K562 (cell line): ENCODE data around the gene ITPA. TPM values are rescaled to one million over a fixed set of nuclear protein-coding genes. Genes with fewer than 3 reads are reported as not detected.

Experiments
- AFF4 ChIP-seq: sonication (generic); formaldehyde crosslinking; IDR thresholded peaks from 2 replicates; pipeline ENCODE4 v1.8.0; 2023; ENCODE audit warnings: mild to moderate bottlenecking, missing genetic modification reagents
- ARID3A ChIP-seq: IDR thresholded peaks from 2 replicates; pipeline ENCODE4 v1.6.1; 2012; ENCODE audit warnings: low read depth, low read length, improper control_type of control experiment, borderline replicate concordance
- CEBPZ ChIP-seq: fragments of 150-350 bp; IDR thresholded peaks from 2 replicates; pipeline ENCODE4 v1.6.1; 2014; ENCODE audit warnings: low read depth, mild to moderate bottlenecking, low read length, borderline replicate concordance
- CGGBP1 ChIP-seq: fragments of 250-450 bp; sonication (Bioruptor Pico); IDR thresholded peaks from 2 replicates; pipeline ENCODE4 v1.9.0; 2021; ENCODE audit warnings: mild to moderate bottlenecking
- IFI16 ChIP-seq: fragments of 250-450 bp; sonication (Bioruptor Pico); IDR thresholded peaks from 2 replicates; pipeline ENCODE4 v2.1.2; 2022; ENCODE audit warnings: mild to moderate bottlenecking, inconsistent platforms
- MXI1 ChIP-seq: IDR thresholded peaks from 2 replicates; pipeline ENCODE4 v1.6.1; 2011; ENCODE audit warnings: low read depth, mild to moderate bottlenecking, improper control_type of control experiment, low read length
- NFE2 ChIP-seq: IDR thresholded peaks from 2 replicates; pipeline ENCODE4 v1.6.1; 2014; ENCODE audit warnings: antibody characterized with exemption, low read depth
- NR2C1 ChIP-seq, 2 experiments: fragments of 450-650 bp; IDR thresholded peaks; 2 replicates each; pipeline ENCODE4 v1.6.1; 2017; ENCODE audit warnings: mild to moderate bottlenecking in 2 of 2, antibody characterized with exemption in 1 of 2, inconsistent platforms in 1 of 2, missing compliant biosample characterization in 1 of 2, missing genetic modification characterization in 1 of 2
- PML ChIP-seq: IDR thresholded peaks from 2 replicates; pipeline ENCODE4 v1.6.1; 2012; ENCODE audit warnings: low read length, inconsistent platforms
- RUNX1 ChIP-seq: sonication (generic); IDR thresholded peaks from 2 replicates; pipeline ENCODE4 v1.6.1; 2016; ENCODE audit warnings: antibody characterized with exemption, low read depth
- SIN3B ChIP-seq: fragments of 450-650 bp; IDR thresholded peaks from 2 replicates; pipeline ENCODE4 v1.6.1; 2017; ENCODE audit warnings: low read depth, mild to moderate bottlenecking, moderate library complexity
- SMAD1 ChIP-seq: fragments of 150-350 bp; IDR thresholded peaks from 2 replicates; pipeline ENCODE4 v1.6.1; 2014; ENCODE audit warnings: low read length, low read depth; ENCODE audit not compliant: partially characterized antibody
- SMAD2 ChIP-seq: fragments of 150-350 bp; IDR thresholded peaks from 2 replicates; pipeline ENCODE4 v1.6.1; 2014; ENCODE audit warnings: low read depth, mild to moderate bottlenecking, low read length
- SMARCC2 ChIP-seq: fragments of 450-650 bp; IDR thresholded peaks from 2 replicates; pipeline ENCODE4 v1.6.1; 2017; ENCODE audit warnings: antibody characterized with exemption, moderate library complexity, mild to moderate bottlenecking, low read depth
- ZBTB43 ChIP-seq: sonication (generic); formaldehyde crosslinking; IDR thresholded peaks from 2 replicates; pipeline ENCODE4 v1.8.0; 2023; ENCODE audit warnings: mild to moderate bottlenecking, missing genetic modification reagents
- ZFX ChIP-seq: sonication (generic); formaldehyde crosslinking; IDR thresholded peaks from 2 replicates; pipeline ENCODE4 v1.8.0; 2022; ENCODE audit warnings: mild to moderate bottlenecking, missing genetic modification reagents, moderate library complexity
- ZZZ3 ChIP-seq: fragments of 450-650 bp; IDR thresholded peaks from 2 replicates; pipeline ENCODE4 v1.6.1; 2016; ENCODE audit warnings: antibody characterized with exemption, mild to moderate bottlenecking, moderate library complexity
- polyA plus RNA-seq, 8 experiments: library from polyadenylated mRNA; depleted of rRNA in 4 of 8; stranded (reverse) in 5 of 8; unstranded in 3 of 8; fragments of >200 nt; fragmentation: Nextera tagmentation in 2 of 8; fragmentation: Illumina TruSeq in 1 of 8; extraction: Ambion mirVana in 2 of 8; extraction: Trizol in 1 of 8; gene quantifications; 2 replicates each; pipeline versions ENCODE4 v1.2.1 to v1.2.3, GENCODE V29; 2011 to 2014; ENCODE audit warnings: inconsistent platforms in 1 of 8, missing spikeins in 1 of 8
- total RNA-seq, 7 experiments: library from RNA; depleted of rRNA in 6 of 7; stranded (reverse); fragments of >200 nt in 6 of 7; fragmentation: Illumina TruSeq in 2 of 7; extraction: Trizol in 2 of 7; gene quantifications; 2 replicates each; pipeline versions ENCODE4 v1.2.1 to v1.2.3, GENCODE V29; 2011 to 2021; ENCODE audit warnings: low replicate concordance in 1 of 7

ITPA gene
- total and polyA plus RNA-seq, 9 of the 15 experiments (the other 6 are each of a cell fraction or from before 2014, with no cell fraction given) = 5.0 to 79.7 (median 36.7) TPM

- TF ChIP-seq AFF4 (CRISPR knock-in tag) (peak; percentile 91; the same call in 1 of the 2 replicates), ZFX (CRISPR knock-in tag) (peak; percentile 57; the same call in 1 of the 2 replicates), SIN3B (no peak), ARID3A (no peak), NFE2 (no peak), NR2C1 (IDR thresholded peaks at IDR 0.05) (no peak), NR2C1 (tag; IDR thresholded peaks at IDR 0.05) (no peak), MXI1 (no peak), ZBTB43 (CRISPR knock-in tag) (no peak), RUNX1 (no peak), CGGBP1 (CRISPR knock-in tag) (no peak), SMARCC2 (no peak), PML (no peak), SMAD2 (no peak), SMAD1 (no peak), ZZZ3 (no peak), CEBPZ (no peak), IFI16 (no peak)
These were observed 36.2 kb upstream of the ITPA start, which contains the start of gene LZTS3 (continued) for GRCh38 chr20:3172933-3173609.
